GM23338 (cell line): ENCODE results near the gene SLC51B. TPM values are rescaled to one million over a fixed set of nuclear protein-coding genes. Genes with fewer than 3 reads are reported as not detected.

Source experiments
- ATAC-seq: fragments of 200-7000 bp; cut with Tn5 transposase; 3 replicates; pipeline ENCODE4 v1.9.1; 2020
- DNase-seq: peaks from one replicate; pipeline ENCODE4 v3.0.0-alpha.2; 2015; ENCODE audit warnings: low spot score
- H2AFZ ChIP-seq: fragments of 200-600 bp; sonication (generic); 2 replicates; pipeline ENCODE4 v1.8.0; 2016; ENCODE audit warnings: antibody characterized with exemption, mild to moderate bottlenecking, moderate library complexity
- H3F3A ChIP-seq: fragments of 200-600 bp; sonication (generic); replicated peaks from 2 replicates; pipeline ENCODE4 v1.8.0; 2017; ENCODE audit warnings: antibody characterized with exemption, mixed run types, low read depth
- H3K27ac ChIP-seq: fragments of 200-600 bp; sonication (generic); 2 replicates; pipeline ENCODE4 v1.6.1; 2016; ENCODE audit warnings: low read depth
- H3K27me3 ChIP-seq: fragments of 200-600 bp; sonication (generic); 2 replicates; pipeline ENCODE4 v1.8.0; 2016; ENCODE audit warnings: mild to moderate bottlenecking, mixed run types, moderate library complexity; ENCODE audit not compliant: insufficient read depth
- H3K36me3 ChIP-seq: fragments of 200-600 bp; sonication (generic); 2 replicates; pipeline ENCODE4 v1.8.0; 2016; ENCODE audit warnings: mild to moderate bottlenecking; ENCODE audit not compliant: insufficient read depth
- H3K4me1 ChIP-seq: fragments of 200-600 bp; sonication (generic); 2 replicates; pipeline ENCODE4 v1.8.0; 2016; ENCODE audit warnings: mild to moderate bottlenecking, moderate library complexity; ENCODE audit not compliant: insufficient read depth
- H3K4me2 ChIP-seq: fragments of 200-600 bp; sonication (generic); 2 replicates; pipeline ENCODE4 v1.7.1; 2017; ENCODE audit warnings: mixed run types
- H3K4me3 ChIP-seq: fragments of 200-600 bp; sonication (generic); 2 replicates; pipeline ENCODE4 v1.6.1; 2016; ENCODE audit warnings: mixed run types
- H3K79me2 ChIP-seq: fragments of 200-600 bp; sonication (generic); replicated peaks from 2 replicates; pipeline ENCODE4 v1.8.0; 2017; ENCODE audit warnings: mild to moderate bottlenecking; ENCODE audit not compliant: insufficient read depth
- H3K9me2 ChIP-seq: fragments of 200-600 bp; sonication (generic); 2 replicates; pipeline ENCODE4 v1.8.0; 2017; ENCODE audit not compliant: insufficient read depth
- H4K20me1 ChIP-seq: fragments of 200-600 bp; sonication (generic); replicated peaks from 2 replicates; pipeline ENCODE4 v1.8.0; 2017; ENCODE audit warnings: mild to moderate bottlenecking; ENCODE audit not compliant: insufficient read depth
- H3K27ac Mint-ChIP-seq: 2 replicates; pipeline ENCODE4 v1.8.0; 2020; ENCODE audit warnings: inconsistent platforms, mild to moderate bottlenecking, moderate library complexity, mixed read lengths
- H3K27me3 Mint-ChIP-seq: 3 replicates; pipeline ENCODE4 v1.8.0; 2022; ENCODE audit warnings: low read depth, mild to moderate bottlenecking, moderate library complexity, mixed read lengths, inconsistent platforms; ENCODE audit not compliant: insufficient read depth, poor library complexity
- H3K36me3 Mint-ChIP-seq: 3 replicates; pipeline ENCODE4 v1.8.0; 2021; ENCODE audit warnings: low read depth, mild to moderate bottlenecking, inconsistent platforms, moderate library complexity, mixed read lengths
- H3K4me1 Mint-ChIP-seq: 3 replicates; pipeline ENCODE4 v1.8.0; 2020; ENCODE audit warnings: mild to moderate bottlenecking, inconsistent platforms, mixed read lengths
- H3K4me3 Mint-ChIP-seq: 3 replicates; pipeline ENCODE4 v1.8.0; 2021; ENCODE audit warnings: moderate library complexity, mild to moderate bottlenecking, inconsistent platforms, mixed read lengths
- H3K9me3 Mint-ChIP-seq: 3 replicates; pipeline ENCODE4 v1.8.0; 2020; ENCODE audit warnings: moderate library complexity, mild to moderate bottlenecking, inconsistent platforms, mixed read lengths
- CREB1 ChIP-seq: fragments of 250-450 bp; sonication (Bioruptor Pico); IDR thresholded peaks from 2 replicates; pipeline ENCODE4 v1.5.0; 2020; ENCODE audit warnings: low read depth, mild to moderate bottlenecking, moderate library complexity
- EZH2 ChIP-seq: fragments of 200-600 bp; sonication (generic); IDR thresholded peaks from one replicate; pipeline ENCODE4 v1.8.0; 2017; ENCODE audit warnings: antibody characterized with exemption, mild to moderate bottlenecking, low read depth; ENCODE audit not compliant: unreplicated experiment
- JUNB ChIP-seq: IDR thresholded peaks from one replicate; pipeline ENCODE4 v1.6.1; 2016; ENCODE audit warnings: antibody characterized with exemption; ENCODE audit not compliant: unreplicated experiment
- POLR2AphosphoS5 ChIP-seq: IDR thresholded peaks from 2 replicates; pipeline ENCODE4 v1.6.1; 2016; ENCODE audit warnings: antibody characterized with exemption, low read depth
- REST ChIP-seq: IDR thresholded peaks from one replicate; pipeline ENCODE4 v1.6.1; 2018; ENCODE audit warnings: antibody characterized with exemption; ENCODE audit not compliant: unreplicated experiment
- STAT1 ChIP-seq: IDR thresholded peaks from one replicate; pipeline ENCODE4 v1.6.1; 2016; ENCODE audit warnings: antibody characterized with exemption; ENCODE audit not compliant: unreplicated experiment
- ZNF114 ChIP-seq: fragments of 250-450 bp; sonication (Bioruptor Pico); IDR thresholded peaks from 2 replicates; pipeline ENCODE4 v1.5.0; 2020; ENCODE audit warnings: mild to moderate bottlenecking, moderate library complexity
- polyA plus RNA-seq: library from polyadenylated mRNA; unstranded; fragments of >200 nt; fragmentation: Nextera tagmentation; extraction: Ambion mirVana; gene quantifications from 2 replicates; pipeline ENCODE4 v1.2.1, GENCODE V29; 2016
- total RNA-seq: library from RNA; depleted of rRNA; stranded (reverse); fragments of >200 nt; shearing (Covaris generic); gene quantifications from 2 replicates; pipeline ENCODE4 v1.2.3, GENCODE V29; 2014
- TF ChIP-seq, protein P1 (sequence below), 2 experiments: fragments of 200-600 bp in 1 of 2; sonication (generic) in 1 of 2; conservative IDR thresholded peaks; 2 replicates each; pipeline versions ENCODE4 v1.5.1 to v1.6.1; 2016 to 2017; ENCODE audit warnings: antibody characterized with exemption in 2 of 2, low read depth in 2 of 2, mild to moderate bottlenecking in 2 of 2, moderate library complexity in 1 of 2

The SLC51B gene
- total and polyA plus RNA-seq, 2 experiments from 2014 or later, result not detected

- TF ChIP-seq POLR2AphosphoS5 (no peak), ZNF114 (no peak), CREB1 (CRISPR knock-in tag) (no peak), EZH2 (no peak), JUNB (no peak), REST (no peak)
- TF ChIP-seq, protein P1, sequence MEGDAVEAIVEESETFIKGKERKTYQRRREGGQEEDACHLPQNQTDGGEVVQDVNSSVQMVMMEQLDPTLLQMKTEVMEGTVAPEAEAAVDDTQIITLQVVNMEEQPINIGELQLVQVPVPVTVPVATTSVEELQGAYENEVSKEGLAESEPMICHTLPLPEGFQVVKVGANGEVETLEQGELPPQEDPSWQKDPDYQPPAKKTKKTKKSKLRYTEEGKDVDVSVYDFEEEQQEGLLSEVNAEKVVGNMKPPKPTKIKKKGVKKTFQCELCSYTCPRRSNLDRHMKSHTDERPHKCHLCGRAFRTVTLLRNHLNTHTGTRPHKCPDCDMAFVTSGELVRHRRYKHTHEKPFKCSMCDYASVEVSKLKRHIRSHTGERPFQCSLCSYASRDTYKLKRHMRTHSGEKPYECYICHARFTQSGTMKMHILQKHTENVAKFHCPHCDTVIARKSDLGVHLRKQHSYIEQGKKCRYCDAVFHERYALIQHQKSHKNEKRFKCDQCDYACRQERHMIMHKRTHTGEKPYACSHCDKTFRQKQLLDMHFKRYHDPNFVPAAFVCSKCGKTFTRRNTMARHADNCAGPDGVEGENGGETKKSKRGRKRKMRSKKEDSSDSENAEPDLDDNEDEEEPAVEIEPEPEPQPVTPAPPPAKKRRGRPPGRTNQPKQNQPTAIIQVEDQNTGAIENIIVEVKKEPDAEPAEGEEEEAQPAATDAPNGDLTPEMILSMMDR (conservative IDR thresholded peaks at IDR 0.05; ENCODE audit: low read depth in 2 of 2), result no peak
Observed at GRCh38 chr15:65079580-65079979, 34.4 kb downstream of the SLC51B start (continued).

GRCh38 chr15:65081270-65081669, 36.1 kb downstream of the SLC51B start:
- Histone ChIP-seq H3K79me2 (no peaks in the 10 kb centered on the region), H3K27me3 (0 out of 2 replicates have a peak, but pooled peaks cover 3% of the 10 kb centered on the region), H3K4me3 (no peak overlapping the region), H4K20me1 (no peaks in the 10 kb centered on the region), H2AFZ (peak overlapping the region; percentile 66; the same call in 1 of the 2 replicates), H3K4me1 (peaks cover 44% of the 10 kb centered on the region), H3F3A (peaks cover 29% of the 10 kb centered on the region), H3K27ac (no peak overlapping the region), H3K9me2 (no peaks in the 10 kb centered on the region), H3K36me3 (no peaks in the 10 kb centered on the region), H3K4me2 (no peak overlapping the region)
- peaks cover 61% of the 10 kb centered on the region for H3K4me1 Mint-ChIP-seq
- H3K9me3 Mint-ChIP-seq, result peaks cover 3% of the 10 kb centered on the region
- no peak overlapping the region for H3K4me3 Mint-ChIP-seq
- no peak overlapping the region for H3K27ac Mint-ChIP-seq
- ATAC-seq (no peak), DNase-seq (no peak)
- H3K36me3 Mint-ChIP-seq, result no peaks in the 10 kb centered on the region; the same call in 2 of the 3 replicates
- peaks cover 19% of the 10 kb centered on the region for H3K27me3 Mint-ChIP-seq
- TF ChIP-seq CREB1 (CRISPR knock-in tag) (no peak), REST (no peak), STAT1 (no peak), JUNB (no peak)
- TF ChIP-seq, protein P1 (conservative IDR thresholded peaks at IDR 0.05; ENCODE audit: low read depth in 2 of 2), result no peak
